GM23338 (cell line): ENCODE measurements around the gene FAU.

ENCODE experiments used
- CTCF ChIP-seq, 2 experiments: fragments of 200-600 bp in 1 of 2; sonication (generic) in 1 of 2; conservative IDR thresholded peaks; 2 replicates each; pipeline versions ENCODE4 v1.5.1 to v1.6.1; 2016 to 2017; ENCODE audit warnings: antibody characterized with exemption in 2 of 2, low read depth in 2 of 2, mild to moderate bottlenecking in 2 of 2, moderate library complexity in 1 of 2
- EZH2 ChIP-seq: fragments of 200-600 bp; sonication (generic); IDR thresholded peaks from one replicate; pipeline ENCODE4 v1.8.0; 2017; ENCODE audit warnings: antibody characterized with exemption, mild to moderate bottlenecking, low read depth; ENCODE audit not compliant: unreplicated experiment
- EZH2phosphoT487 ChIP-seq: fragments of 200-600 bp; sonication (generic); IDR thresholded peaks from one replicate; pipeline ENCODE4 v1.8.1; 2018; ENCODE audit warnings: antibody characterized with exemption; ENCODE audit not compliant: unreplicated experiment
- NANOG ChIP-seq: IDR thresholded peaks from 2 replicates; pipeline ENCODE4 v1.6.1; 2016; ENCODE audit warnings: antibody characterized with exemption, borderline replicate concordance
- POLR2AphosphoS5 ChIP-seq: IDR thresholded peaks from 2 replicates; pipeline ENCODE4 v1.6.1; 2016; ENCODE audit warnings: antibody characterized with exemption, low read depth
- REST ChIP-seq: IDR thresholded peaks from one replicate; pipeline ENCODE4 v1.6.1; 2018; ENCODE audit warnings: antibody characterized with exemption; ENCODE audit not compliant: unreplicated experiment

GRCh38 chr11:65085446-65085845, 36.5 kb downstream of the FAU start:
- TF ChIP-seq CTCF (conservative IDR thresholded peaks at IDR 0.05; ENCODE audit: low read depth in 2 of 2) (no peak), EZH2phosphoT487 (no peak), POLR2AphosphoS5 (no peak), REST (no peak), EZH2 (no peak), NANOG (no peak)
